GM18520 (cell line): ENCODE results near the gene CBLL1.

Experiments
- ATAC-seq: cut with Tn5 transposase; IDR thresholded peaks from one replicate; pipeline ENCODE4 v1.9.1; 2021; ENCODE audit not compliant: unreplicated experiment

Gene CBLL1

DNA sequence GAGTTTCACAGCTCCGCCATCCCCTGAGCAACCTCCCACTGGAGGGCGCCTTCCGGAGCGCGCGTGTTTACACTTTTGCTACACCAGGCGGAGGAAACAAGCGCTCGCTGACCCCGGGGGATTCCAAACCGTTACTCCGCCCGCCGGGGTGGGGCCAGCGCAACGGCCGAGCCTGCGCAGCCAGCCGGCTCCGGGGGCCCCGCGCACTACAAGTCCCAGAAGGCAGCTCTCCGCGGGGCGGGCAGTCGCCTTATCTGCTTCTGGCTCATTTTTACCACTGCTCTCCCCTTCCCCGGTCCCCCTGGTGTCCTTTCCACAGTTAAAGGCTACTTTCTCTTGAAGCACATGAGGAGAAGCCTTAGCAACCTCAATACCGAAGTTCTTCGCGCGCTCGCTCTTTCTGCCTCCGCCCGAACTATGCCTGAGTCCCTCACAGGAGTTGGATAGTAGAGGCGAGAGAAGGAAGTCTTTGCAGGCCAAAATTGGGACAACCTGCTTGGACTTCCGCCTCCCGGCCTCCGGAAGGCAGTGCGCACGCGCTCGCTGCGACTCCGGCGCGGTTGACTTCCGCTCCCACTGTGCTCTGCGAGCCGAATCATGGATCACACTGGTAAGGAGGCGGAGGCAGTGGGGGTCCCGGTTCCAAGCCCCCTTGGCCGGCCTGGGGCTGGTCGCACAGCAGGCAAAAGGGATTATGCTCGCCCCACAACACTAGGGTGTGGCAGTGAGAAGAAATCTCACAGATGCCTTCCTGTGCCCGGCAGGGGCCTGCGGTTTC lies at the start of gene CBLL1:
CBLL1 (plus strand) TSS at position 576 of the 778 bp plus-strand sequence; CDS start at position 598, 22 bp downstream.
- ATAC-seq = peak; percentile 80

DNA sequence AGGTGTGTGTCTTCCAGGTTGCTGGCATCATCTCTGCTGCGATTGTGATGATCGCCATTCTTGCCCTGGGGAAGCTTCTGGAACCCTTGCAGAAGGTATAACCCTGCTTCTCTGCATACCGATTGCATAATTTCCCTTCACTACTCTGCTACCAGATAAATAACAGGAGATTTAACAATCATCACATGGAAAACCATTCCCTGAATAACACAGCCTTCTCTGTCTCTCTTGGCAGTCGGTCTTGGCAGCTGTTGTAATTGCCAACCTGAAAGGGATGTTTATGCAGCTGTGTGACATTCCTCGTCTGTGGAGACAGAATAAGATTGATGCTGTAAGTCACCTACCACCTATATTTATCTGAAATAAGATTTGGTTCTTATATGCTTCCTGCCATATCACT lies 49.6 kb upstream of the CBLL1 start:
- ATAC-seq = no peak

GRCh38 chr7:107696330-107696946 lies 47.5 kb upstream of the CBLL1 start:
- ATAC-seq = no peak

DNA sequence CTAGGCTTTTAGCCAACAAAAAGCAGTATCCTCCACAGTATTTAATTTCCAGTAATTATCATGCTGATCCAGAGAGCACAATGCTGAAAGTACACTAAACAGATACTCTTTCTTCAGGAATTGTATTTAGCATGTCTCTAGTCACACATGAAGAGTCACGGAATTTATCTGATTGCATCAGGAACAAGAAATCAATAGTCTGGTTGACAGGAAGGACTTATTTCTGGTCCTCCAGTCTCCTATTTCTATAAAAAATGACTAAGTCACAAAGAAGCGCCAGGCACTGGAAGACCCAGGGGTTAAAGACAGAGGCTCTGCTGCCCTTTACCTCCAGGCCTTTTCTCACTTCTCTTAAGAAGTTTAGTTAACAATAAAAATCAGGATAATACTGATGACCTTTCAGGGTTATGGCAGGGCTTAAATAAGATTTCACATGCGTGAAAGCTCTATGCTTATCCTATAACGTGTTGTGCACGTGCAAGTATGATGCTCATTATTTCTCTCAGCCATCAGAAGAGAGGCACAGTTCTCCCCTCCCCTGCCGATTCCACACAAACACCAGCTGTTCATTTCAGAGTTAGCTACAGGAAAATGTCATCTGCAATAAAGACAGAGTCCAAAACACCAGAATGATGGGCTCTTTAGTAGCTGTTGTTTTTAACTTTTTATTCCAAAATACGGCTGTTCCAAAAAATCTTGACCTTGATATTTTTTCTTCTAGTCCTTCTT lies 46.5 kb upstream of the CBLL1 start:
- ATAC-seq = no peak

DNA sequence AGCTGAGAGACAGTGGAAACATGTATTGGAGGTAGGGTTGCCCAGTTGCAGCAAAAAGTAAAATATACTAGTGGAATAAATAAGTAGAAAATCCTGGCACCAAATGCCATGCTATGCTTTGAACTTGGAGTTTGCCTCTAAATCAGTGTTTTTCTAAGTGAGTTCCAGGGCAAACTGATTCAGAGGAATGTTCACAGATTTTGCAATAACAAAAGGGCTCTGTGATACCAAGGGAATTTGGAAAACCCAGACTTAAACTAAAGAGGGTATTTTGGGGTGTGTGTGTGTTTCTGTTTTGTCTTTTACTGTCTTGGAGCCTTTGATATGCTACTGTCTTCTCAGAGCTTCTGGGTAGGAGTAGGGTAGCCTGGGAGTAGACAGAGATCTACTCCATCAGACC lies 43.4 kb upstream of the CBLL1 start:
- ATAC-seq = no peak

DNA sequence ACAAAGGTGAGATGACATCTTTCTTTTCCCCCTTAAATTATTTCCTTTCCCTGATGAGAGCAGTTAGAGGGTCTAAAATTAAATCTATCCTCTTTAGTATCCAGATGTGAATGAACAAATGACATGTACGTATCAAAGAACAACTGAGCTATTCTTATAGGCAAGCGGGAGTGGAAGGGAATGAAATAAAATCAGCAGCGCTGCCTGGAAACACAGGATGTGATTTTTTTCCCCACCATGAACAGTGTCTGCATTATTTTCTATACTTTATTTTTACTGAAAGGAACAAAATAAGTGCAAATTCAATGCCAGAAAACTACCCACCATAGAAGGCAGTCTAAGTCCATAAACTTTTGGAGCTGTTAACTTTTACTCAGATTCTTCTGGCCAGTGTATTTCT lies 42.8 kb upstream of the CBLL1 start:
- no peak for ATAC-seq

GRCh38 chr7:107703219-107703618 lies 40.7 kb upstream of the CBLL1 start:
- no peak for ATAC-seq

DNA sequence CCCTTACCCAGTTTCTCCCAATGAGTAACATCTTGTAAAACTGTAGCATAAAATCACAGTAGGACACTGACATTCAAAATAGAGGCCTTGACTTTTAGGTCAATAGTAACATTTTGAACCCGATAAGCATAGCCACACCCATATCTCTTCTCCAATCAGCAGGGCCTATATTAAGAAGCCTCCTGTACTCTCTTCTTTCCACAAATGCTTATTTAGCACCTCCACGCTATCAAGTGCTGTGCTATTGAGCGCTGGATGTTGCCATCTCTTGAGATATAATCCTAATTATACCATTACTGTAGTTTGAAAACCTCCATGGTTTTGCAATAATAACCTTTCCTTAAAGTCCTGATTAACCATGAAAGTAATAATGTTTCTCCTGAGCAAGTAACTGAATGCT lies 40.1 kb upstream of the CBLL1 start:
- ATAC-seq = no peak

DNA sequence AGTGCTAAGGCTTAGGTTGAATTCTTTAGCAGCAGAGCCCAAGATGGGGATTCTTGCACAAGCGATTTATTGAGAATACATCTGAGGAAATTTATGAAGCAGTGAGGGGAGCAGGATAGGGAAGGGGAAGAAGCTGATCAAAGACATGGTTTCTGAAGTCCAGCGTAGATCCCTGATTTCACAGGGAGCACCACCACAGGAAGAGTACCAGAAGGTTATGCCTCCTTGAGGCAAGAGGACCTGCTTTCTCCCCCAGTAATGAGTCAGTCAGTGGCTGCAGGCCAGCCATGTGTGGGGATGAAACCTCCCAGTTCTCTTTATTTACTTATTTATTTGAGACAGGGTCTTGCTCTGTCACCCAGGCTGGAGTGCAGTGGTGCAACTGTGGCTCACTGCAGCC lies 35.0 kb upstream of the CBLL1 start:
- no peak for ATAC-seq

DNA sequence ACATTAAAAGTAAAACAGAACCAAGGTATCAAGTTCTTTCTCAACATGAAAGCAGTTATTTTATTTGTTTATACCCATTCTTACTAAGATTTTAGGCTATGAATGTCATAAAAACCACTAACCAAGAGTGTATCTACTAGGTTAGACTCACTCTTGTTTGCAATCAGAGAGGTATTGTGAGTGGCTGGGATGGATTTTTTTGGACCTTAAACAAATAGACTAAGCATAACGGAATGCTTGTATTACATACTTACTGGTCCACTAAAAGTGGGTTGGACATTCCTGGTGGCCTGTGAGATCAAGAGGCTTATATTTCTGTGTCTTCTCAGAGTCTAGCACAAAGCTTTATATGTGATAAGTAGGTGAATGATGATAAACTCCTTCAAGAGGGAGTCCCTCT lies 32.6 kb upstream of the CBLL1 start:
- ATAC-seq = no peak

- ATAC-seq = no peak
These were observed 31.9 kb upstream of the CBLL1 start for GRCh38 chr7:107712025-107712424.

GRCh38 chr7:107712896-107713295 lies 31.0 kb upstream of the CBLL1 start:
- no peak for ATAC-seq

GRCh38 chr7:107715531-107715930 lies 28.4 kb upstream of the CBLL1 start:
- ATAC-seq = no peak

DNA sequence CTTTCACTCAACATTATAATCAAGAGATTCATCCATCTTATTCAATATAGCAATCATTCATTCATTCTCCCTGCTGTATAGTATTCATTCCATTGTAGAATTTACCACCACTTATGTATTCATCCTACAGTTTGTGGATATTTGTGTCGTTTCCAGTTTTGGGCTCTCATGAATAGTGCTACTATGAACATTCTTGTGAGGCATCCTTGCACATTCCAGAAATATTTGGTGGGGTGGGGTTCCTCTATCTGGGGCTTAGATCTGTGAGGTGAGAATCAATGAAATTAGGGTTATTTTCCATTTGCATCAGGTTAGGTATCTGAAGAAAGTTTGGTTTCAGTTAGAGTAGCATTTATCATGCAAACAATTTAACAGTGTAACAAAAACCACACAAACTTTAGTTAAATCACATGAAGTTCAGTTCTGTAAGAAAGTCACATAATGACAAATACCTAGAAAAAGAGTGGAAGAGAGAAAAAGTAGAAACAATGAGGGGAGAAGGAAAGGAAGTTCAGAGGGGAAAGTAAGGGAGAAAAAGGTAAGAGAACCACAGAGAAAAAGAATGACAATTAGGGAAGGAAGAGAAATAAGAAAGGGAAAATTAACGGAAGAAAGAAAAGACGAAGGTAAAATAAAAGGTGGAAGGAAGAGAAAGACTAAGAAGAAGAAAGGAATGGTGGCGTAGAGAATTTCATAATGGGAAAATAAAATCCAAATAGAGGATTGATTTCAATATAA lies 25.3 kb upstream of the CBLL1 start:
- no peak for ATAC-seq

DNA sequence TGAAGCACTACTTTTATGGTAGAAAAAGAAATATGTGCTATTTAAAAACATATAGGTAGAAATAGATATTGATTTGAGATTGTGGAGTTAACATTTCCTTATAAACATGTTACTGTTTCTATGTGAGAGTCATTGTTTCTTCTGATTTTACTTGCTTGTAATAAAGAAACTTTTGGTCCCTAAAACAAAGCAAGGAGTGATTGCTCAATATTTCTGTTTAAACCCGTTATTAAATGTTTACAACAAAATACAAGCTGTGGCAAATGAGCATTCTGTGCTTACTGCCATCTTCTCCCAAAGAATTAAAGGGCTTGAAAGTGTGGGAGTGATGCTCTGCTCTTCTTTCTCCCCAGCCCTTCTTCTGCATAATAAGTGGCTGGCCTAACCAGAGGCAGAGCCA lies 22.7 kb upstream of the CBLL1 start:
- no peak for ATAC-seq

- ATAC-seq = no peak
These were observed 20.7 kb upstream of the CBLL1 start for GRCh38 chr7:107723255-107723654.

- no peak for ATAC-seq
These were observed 18.7 kb upstream of the CBLL1 start for GRCh38 chr7:107725138-107725740.

DNA sequence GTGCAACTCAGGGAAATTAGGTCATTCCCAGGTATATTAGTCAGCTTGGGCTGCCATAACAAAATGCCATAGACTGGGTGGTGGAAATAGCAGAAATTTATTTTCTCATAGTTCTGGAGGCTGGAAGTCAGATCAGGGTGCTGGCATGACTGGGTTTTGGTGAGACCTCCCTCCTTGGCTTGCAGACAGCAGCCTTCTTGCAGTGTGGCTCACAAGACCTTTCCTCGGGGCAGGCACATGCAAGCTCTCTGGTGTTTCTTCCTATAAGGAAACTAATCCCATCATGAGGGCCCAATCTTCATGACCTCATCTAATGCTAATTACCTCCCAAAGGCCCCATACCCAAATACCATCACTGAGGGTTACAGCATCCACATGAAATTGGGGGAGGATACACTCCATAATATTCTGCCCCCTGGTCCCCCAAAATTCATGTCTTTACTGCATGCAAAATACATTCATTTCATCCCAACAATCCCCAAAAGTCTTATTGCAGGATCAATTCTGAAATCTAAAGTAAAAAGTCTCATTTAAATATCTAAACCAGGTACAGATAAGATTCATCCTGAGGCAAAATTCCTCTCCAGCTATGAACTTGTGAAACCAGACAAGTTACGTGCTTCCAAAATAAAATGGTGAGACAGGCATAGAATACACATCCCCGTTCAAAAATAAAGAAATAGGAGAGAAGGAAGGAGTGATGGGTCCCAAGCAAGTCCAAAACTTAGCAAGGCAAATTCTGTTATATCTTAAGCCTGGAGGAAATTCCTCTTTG lies 17.4 kb upstream of the CBLL1 start:
- no peak for ATAC-seq

- no peak for ATAC-seq
These were observed 15.7 kb upstream of the CBLL1 start for GRCh38 chr7:107728276-107728675.
